ENCODE results near the gene ZNF799.
"Not testable (repeated sequence)": the region's sequence is repeated elsewhere in the genome, so short reads cannot be mapped to it uniquely, and the experiment has no call there.

- TF ChIP-seq EZH2 (IDR thresholded peaks at IDR 0.05); EGR1 (IDR thresholded peaks at IDR 0.05; ENCODE audit: low read depth); YY1 (IDR thresholded peaks at IDR 0.05; ENCODE audit: extremely low read depth, insufficient replicate concordance, low read depth, low read length); MAX (IDR thresholded peaks at IDR 0.05); POLR2AphosphoS5 (IDR thresholded peaks at IDR 0.05; ENCODE audit: low read depth, low read length); POLR2A (IDR thresholded peaks at IDR 0.05; ENCODE audit: borderline replicate concordance, extremely low read depth, insufficient read depth, insufficient read length); REST (IDR thresholded peaks at IDR 0.05; ENCODE audit: low read depth): not testable (repeated sequence)
- TF ChIP-seq, protein P1, sequence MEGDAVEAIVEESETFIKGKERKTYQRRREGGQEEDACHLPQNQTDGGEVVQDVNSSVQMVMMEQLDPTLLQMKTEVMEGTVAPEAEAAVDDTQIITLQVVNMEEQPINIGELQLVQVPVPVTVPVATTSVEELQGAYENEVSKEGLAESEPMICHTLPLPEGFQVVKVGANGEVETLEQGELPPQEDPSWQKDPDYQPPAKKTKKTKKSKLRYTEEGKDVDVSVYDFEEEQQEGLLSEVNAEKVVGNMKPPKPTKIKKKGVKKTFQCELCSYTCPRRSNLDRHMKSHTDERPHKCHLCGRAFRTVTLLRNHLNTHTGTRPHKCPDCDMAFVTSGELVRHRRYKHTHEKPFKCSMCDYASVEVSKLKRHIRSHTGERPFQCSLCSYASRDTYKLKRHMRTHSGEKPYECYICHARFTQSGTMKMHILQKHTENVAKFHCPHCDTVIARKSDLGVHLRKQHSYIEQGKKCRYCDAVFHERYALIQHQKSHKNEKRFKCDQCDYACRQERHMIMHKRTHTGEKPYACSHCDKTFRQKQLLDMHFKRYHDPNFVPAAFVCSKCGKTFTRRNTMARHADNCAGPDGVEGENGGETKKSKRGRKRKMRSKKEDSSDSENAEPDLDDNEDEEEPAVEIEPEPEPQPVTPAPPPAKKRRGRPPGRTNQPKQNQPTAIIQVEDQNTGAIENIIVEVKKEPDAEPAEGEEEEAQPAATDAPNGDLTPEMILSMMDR (IDR thresholded peaks at IDR 0.05 in 2 of 3, conservative IDR thresholded peaks at IDR 0.05 in 1 of 3; ENCODE audit: borderline replicate concordance in 1 of 3, insufficient read depth in 1 of 3, low read depth in 2 of 3, low read length in 2 of 3), result not testable (repeated sequence)
These were observed 1.0 kb downstream of the ZNF799 start for GRCh38 chr19:12399901-12400632.

All from HCT116 (cell line).